HK-2 (cell line): ENCODE measurements around the gene CC2D1A.
"Not testable (repeated sequence)": the region's sequence is repeated elsewhere in the genome, so short reads cannot be mapped to it uniquely, and the experiment has no call there.

Source experiments
- DNase-seq: peaks from one replicate; pipeline ENCODE4 v3.0.0-alpha.2; 2018; ENCODE audit not compliant: unreplicated experiment

The CC2D1A gene

DNA sequence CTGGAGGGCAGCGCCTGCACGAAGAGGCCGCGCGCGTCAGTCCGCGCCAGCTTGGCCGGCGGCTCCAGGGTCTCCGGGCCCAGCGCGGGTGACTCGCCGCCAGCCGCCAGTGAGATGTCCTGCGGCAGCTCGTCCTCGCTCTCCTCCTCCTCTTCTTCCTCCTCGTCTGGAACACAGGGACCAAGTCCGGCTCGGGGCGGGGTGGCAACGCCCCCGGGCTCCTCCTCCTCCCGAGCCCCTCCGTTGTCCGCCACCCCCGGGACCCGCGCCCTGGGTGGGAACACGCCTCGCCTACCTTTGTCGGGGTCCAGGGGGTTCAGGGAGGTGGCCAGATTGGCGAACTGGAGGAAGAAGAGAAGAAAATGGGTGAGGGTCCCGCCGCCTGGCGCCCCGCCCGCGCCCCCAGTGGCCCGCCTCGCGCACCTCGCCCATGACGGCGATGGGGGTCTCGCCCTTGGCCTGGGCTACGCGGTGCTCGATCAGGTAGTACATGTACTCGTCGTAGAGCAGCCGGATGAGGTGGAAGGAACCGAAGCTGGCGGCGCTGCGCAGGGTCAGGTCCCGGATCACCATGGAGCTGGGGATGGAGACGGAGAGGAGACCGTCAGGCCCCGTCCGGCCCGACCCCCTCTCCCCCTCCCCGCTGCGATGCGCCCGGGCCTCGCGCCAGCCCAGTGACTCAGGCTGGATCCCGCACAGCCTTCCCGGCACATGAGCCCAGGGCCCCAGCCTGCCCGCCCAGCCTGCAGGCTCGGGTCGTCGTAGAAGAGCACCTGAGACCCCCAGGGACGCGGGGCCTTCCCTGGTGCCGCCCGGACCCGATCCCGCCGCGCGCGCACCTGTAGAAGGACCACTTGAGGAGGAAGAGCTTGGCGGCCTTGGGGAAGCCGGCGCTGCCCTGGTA, 57.0 kb downstream of the CC2D1A start:
- no peak for DNase-seq

GRCh38 chr19:13963603-13964105, 57.7 kb downstream of the CC2D1A start:
- no peak for DNase-seq

DNA sequence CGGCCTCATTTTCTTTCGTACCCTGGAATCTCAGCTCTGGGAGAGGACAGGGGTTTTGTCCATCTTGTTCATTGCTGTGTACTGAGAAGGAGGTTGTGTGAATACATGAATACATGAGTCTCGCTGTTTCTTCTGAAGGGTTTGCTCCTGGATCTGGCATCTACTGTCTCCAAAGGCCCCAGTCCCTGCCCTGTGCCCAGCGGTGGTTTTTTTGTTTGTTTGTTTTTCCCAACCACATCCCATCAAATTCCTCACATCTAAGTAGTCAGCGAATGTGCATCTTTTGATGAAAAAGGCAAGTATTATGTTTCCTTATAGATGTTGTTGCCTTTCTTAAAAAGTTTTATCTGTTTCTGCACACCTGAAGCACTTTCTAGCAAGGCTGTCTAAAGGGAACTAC, 58.8 kb downstream of the CC2D1A start:
- no peak for DNase-seq

DNA sequence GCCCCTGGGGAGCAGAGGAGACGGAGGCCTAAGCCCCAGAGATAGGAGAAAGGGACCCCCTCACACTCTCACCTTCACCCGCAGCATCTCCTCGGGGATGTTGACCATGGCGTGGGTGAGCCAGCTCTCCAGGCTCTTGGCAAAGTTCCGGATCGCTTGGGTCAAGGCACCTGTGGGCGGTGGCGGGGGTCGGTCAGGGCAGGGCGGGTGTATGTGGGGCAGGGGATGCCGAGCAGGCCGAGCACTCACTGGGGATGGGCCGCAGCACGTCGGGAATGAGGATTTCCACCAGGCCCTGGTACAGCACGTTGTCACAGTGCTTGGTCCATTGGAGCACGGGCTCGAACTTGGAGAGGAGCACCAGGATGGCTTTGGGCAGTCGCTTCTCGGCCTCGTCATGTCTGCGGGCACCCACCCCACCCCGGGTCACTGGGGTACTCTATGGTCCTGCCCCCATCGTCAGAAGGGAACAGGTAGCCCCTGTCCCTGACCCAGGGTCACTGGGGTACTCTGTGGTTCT, 59.4 kb downstream of the CC2D1A start:
- no peak for DNase-seq

GRCh38 chr19:13965926-13966683, 60.1 kb downstream of the CC2D1A start:
- DNase-seq = no peak

DNA sequence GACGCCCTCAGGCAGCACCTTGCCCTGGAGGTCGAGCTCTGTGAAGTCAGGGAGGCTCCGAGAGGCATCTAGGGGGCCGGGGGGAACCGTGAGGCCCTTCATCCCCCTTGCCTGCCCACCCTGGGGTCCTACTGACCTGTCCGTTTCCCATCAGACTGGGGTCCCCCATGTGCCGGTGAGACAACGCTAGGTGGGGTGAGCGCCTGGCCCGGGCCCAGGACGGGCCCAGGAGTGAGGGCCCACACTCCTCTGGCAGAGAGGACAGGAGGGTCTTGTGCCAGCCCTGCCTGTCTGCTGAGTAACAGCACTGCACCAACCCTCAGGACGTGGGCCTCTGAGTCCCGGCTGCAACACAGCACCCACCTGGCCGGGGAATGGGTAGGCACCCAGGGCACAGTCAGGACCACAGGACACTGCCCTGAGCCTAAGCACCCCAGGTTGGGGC, 60.7 kb downstream of the CC2D1A start:
- DNase-seq = no peak

DNA sequence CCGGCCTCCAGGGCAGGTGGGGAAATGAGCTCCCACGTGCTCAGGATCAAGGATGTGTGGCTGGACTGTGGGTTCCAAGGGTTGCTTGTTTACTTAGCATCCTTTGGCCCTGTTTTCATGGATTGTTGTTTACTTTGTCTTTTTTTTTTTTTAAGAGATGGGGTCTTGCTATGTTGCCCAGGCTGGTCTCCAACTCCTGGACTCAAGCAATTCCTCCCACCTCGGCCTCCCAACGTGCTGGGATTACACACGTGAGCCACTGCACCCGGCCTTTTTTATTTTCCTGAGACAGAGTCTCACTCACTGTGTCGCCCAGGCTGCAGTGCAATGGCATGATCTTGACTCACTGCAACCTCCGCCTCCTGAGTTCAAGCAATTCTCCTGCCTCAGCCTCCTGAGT, 61.2 kb downstream of the CC2D1A start:
- DNase-seq = not testable (repeated sequence)

DNA sequence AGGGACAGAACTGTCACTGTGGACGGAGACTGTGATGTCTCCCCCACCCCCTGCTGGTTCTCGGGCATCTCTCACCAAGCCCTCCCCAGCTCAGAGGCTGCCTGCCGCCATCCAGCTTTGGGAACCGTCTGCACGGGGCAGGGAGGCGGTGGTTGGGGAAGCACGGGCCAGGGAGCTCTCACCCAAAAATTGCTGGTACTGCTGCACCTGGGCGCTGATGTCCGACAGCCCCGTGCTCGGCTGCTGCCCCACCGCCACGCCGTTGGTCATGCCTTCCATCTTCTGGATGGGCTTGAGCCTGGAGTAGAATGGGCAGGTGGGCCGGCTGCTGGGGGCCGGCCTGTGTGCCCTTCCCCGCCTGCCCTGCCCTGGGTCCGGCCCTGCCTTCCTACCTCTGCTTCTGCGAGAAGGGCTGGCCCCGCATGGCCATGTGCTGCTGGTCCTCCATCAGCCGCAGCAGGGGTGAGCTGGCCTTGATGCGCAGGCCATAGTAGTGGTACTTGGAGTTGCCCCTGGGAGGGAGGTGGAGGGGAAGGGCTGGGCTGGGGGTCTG, 62.5 kb downstream of the CC2D1A start:
- no peak for DNase-seq

- DNase-seq = no peak
Measured at GRCh38 chr19:13968999-13969398, 63.0 kb downstream of the CC2D1A start.

DNA sequence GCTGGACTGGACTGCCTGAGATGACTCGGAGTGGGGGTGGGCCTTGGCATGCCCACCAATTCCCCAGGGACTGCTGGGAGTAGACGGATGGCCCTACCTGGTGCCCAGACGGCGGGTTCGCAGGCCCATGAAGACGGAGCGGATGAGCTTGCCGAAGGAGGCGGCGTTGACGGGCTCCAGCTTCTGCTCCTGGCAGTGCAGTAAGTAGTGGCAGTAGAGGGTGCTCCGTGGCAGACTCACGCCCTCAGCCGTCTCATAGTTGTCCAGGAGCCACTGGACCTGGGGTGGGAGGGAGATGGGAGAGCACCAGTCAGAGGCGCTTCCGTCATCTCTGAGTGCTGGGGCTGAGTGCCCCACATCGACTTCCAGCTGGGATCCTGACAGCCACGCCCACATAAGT, 63.9 kb downstream of the CC2D1A start:
- no peak for DNase-seq

DNA sequence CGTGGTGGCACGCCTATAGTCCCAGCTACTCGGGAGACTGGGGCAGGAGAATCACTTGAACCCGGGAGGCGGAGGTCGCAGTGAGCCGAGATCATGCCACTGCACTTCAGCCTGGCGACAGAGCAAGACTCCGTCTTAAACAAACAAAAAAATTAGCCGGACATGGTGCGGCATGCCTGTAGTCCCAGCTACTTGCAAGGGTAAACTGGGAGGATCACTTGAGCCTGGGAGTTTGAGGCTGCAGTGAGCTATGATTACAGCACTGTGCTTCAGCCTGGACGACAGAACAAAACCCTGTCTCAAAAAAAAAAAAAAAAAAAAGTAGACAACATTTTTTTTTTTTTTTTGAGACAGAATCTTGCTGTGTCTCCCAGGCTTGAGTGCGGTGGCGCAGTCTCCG, 65.9 kb downstream of the CC2D1A start:
- not testable (repeated sequence) for DNase-seq

- no peak for DNase-seq
Measured at GRCh38 chr19:13972368-13973155, 66.6 kb downstream of the CC2D1A start.

DNA sequence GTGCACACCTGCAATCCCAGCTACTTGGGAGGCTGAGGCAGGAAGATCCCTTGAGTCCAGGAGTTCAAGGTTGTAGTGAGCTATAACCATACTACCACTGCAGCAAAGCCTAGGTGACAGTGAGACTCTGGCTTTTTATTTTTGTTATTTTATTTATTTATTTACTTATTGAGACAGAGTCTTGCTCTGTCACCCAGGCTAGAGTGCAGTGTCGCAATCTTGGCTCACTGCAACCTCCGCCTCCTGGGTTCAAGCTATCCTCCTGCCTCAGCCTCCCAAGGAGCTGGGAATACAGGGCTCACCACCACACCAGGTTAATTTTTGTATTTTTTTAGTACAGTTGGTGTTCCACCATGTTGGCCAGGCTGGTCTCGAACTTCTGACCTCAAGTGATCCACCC, 67.5 kb downstream of the CC2D1A start:
- not testable (repeated sequence) for DNase-seq

GRCh38 chr19:13974073-13974472, 68.1 kb downstream of the CC2D1A start:
- no peak for DNase-seq

GRCh38 chr19:13975870-13976269, 69.9 kb downstream of the CC2D1A start:
- no peak for DNase-seq

- DNase-seq = no peak
Measured at GRCh38 chr19:13976446-13976845, 70.4 kb downstream of the CC2D1A start.

- DNase-seq = no peak
Measured at GRCh38 chr19:13977803-13978202, 71.8 kb downstream of the CC2D1A start.

- no peak for DNase-seq
Measured at GRCh38 chr19:13978351-13979243, 72.6 kb downstream of the CC2D1A start.

DNA sequence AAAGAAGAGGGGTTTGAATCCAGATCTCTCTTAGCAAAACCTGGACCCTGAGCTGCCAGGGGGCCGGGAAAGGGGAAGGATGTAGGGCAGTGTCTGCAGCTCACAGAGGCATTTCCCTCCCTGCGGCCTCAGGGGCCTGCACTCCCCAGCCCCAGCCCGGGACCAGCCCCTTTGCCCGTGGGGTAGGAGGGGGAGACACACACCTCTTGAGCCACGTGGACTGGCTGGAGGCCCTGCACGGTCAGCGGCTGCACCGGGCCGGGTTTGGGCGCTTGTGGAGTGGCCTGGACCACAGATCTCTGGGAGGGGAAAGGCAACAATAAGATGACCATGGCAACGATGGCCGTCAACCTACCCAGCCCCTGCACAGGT, 73.2 kb downstream of the CC2D1A start:
- DNase-seq = no peak

DNA sequence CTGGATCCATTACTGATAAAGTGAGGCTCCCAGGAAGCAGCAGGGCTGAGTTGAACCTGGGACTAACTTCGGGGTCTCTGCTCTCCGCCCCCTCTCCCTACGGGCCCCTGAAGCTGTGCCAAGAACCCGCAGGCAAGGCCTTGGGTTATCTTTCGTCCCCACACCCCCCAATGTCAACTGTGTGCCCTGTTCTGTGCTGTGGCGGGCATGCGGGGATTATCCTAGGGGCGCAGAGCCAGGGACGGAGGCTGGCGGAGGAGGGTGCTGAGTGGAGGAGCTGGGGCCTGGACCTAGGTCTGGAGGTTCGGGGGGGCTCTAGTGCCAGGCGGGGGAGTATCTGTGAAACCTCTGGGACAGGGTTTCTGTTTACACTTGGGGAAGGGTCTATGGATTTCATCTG, 73.7 kb downstream of the CC2D1A start:
- no peak for DNase-seq
